ENCODE measurements around the gene DNAH2. TPM values are rescaled to one million over a fixed set of nuclear protein-coding genes. Genes with fewer than 3 reads are reported as not detected.
A peak's percentile ranks its signal among the peaks of the same experiment; 100 is the strongest.

Gene DNAH2
- total RNA-seq, 1 experiment from 2014 or later, result 2.0 TPM

DNA sequence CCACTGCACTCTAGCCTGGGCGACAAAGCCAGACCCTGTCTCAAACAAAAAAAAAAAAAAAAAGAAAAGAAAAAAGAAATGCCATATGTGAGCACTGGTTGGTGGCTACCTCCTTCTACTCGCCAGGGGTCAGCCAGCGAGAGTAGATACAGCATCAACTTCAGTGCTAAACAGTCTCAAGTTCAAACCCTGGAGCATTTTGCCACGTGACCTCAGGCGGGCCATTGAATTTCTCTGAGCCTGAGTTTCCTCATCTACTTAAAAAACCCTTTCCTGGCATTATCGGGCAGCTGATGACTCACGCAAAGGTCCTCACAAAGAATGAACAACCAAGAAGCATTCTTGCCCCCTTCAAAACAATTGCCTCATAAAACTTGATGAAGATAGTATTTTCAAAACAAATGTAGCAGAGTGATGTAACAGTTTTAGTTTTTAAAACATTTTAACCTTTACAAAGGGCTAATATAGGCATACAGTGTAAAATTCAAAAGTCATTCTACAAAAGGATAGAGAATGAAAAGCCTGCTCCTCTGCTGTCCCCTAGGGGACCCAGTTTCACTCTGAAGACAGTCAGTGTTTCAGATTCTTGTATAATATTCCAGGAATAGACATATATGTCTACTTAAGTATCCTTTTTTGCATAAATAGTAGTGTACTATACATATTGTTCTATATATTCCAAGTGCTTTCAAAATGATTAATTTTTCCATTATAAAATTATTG lies 28.4 kb downstream of the DNAH2 start:
- intact Hi-C loops (cut with micrococcal nuclease), result no loop called here
- H3K9me2 ChIP-seq (ENCODE audit: insufficient read depth), result no peaks in the 10 kb centered on the region
- H3K36me3 ChIP-seq (ENCODE audit: control insufficient read depth in 1 of 2, insufficient read depth in 2 of 2, low read length in 2 of 2), result no peaks in the 10 kb centered on the region
- H4K20me1 ChIP-seq (ENCODE audit: insufficient read depth), result no peaks in the 10 kb centered on the region
- POLR2A ChIA-PET, result no interaction called here
- H3K9ac ChIP-seq (ENCODE audit: low read length), result peak overlapping the region; percentile 39
- TF ChIP-seq RAD21 (IDR thresholded peaks at IDR 0.05; ENCODE audit: low read depth) (peak; percentile 53), EZH2 (IDR thresholded peaks at IDR 0.05) (no peak), SRF (IDR thresholded peaks at IDR 0.05; ENCODE audit: low read depth) (peak; percentile 30; the same call in 1 of the 2 replicates), CTCF (IDR thresholded peaks at IDR 0.05 in 2 of 3, conservative IDR thresholded peaks at IDR 0.05 in 1 of 3; ENCODE audit: borderline replicate concordance in 1 of 3, insufficient read depth in 1 of 3, low read depth in 2 of 3, low read length in 2 of 3) (peak; percentile 28 to 43 (median 43); a peak in 5 of 6 replicates), CEBPB (IDR thresholded peaks at IDR 0.05; ENCODE audit: low read depth) (peak; percentile 68; the same call in 1 of the 2 replicates), MAX (IDR thresholded peaks at IDR 0.05) (peak; percentile 57), FOSL1 (IDR thresholded peaks at IDR 0.05; ENCODE audit: low read depth) (peak; percentile 61; the same call in 1 of the 2 replicates), JUND (IDR thresholded peaks at IDR 0.05) (peak; percentile 54), SP1 (IDR thresholded peaks at IDR 0.05; ENCODE audit: low read depth) (no peak), SIN3A (IDR thresholded peaks at IDR 0.05; ENCODE audit: low read depth) (no peak), TCF7L2 (IDR thresholded peaks at IDR 0.05; ENCODE audit: borderline replicate concordance, extremely low read depth, insufficient read depth, insufficient read length) (peak; percentile 16)
- CTCF ChIA-PET, result interaction anchor here (0.6 to 4.4 kb wide), 5 partner anchors 10 to 296 kb away, joined by 3 to 39 read pairs (median 4); partner anchors contain the start of gene NAA38
- ATAC-seq (peak; percentile 74), DNase-seq (ENCODE audit: low read depth, low spot score) (peak; percentile 73)
- peak overlapping the region; percentile 60 for H3K27ac ChIP-seq (ENCODE audit: low read depth, low read length)
- no peaks in the 10 kb centered on the region for H3K27me3 ChIP-seq (ENCODE audit: insufficient read depth, low read length)
- RAD21 ChIA-PET (ENCODE audit: low non-redundant PET in 1 of 2, low total read pairs in 2 of 2, uncharacterized antibody in 2 of 2, unreplicated experiment in 2 of 2), result interaction anchor here in 1 of 2 experiments (0.8 to 1.0 kb wide), 2 partner anchors 37 to 111 kb away, joined by 3 to 4 read pairs; partner anchors contain the start of gene NAA38
- peak overlapping the region; percentile 92 for H2AFZ ChIP-seq (ENCODE audit: low read depth, low read length, poor library complexity, severe bottlenecking)
- peaks cover 23 to 41% of the 10 kb centered on the region in 2 experiments for H3K4me1 ChIP-seq (ENCODE audit: control insufficient read depth in 1 of 2, insufficient read depth in 2 of 2, low read length in 2 of 2)
- H3K9me3 ChIP-seq (ENCODE audit: control insufficient read depth in 1 of 2, insufficient read depth in 1 of 2, low read depth in 1 of 2, low read length in 2 of 2), result no peaks in the 10 kb centered on the region
- H3K79me2 ChIP-seq (ENCODE audit: insufficient read depth, low read length), result no peaks in the 10 kb centered on the region
- H3K4me2 ChIP-seq (ENCODE audit: low read length), result peak overlapping the region; percentile 67
- peak overlapping the region in 1 of 2 experiments; percentile 14; a peak in 2 of 4 replicates for H3K4me3 ChIP-seq (replicated peaks in 1 of 2; ENCODE audit: low read depth in 1 of 2, low read length in 2 of 2)
- BruUV-seq (replicated peaks), result no TSS peak
